Ovary (tissue), 9 donors: ENCODE data around the gene ALAD. TPM values are rescaled to one million over a fixed set of nuclear protein-coding genes. Genes with fewer than 3 reads are reported as not detected.

Experiments
- DNase-seq, 5 donors: peaks; one replicate each; pipeline ENCODE4 v3.0.0-alpha.2; 2019 to 2020
- H3K27ac ChIP-seq, 2 donors: fragments of 200-600 bp; one replicate each; pipeline versions ENCODE4 v1.5.1 to v1.8.0; 2019 to 2022
- H3K27me3 ChIP-seq: fragments of 200-600 bp; one replicate; pipeline ENCODE4 v1.8.0; 2022
- H3K36me3 ChIP-seq: fragments of 200-600 bp; sonication (generic); one replicate; pipeline ENCODE4 v1.5.1; 2019
- H3K4me1 ChIP-seq: one replicate; pipeline ENCODE4 v1.8.1; 2013; ENCODE audit warnings: mild to moderate bottlenecking, moderate library complexity; ENCODE audit not compliant: insufficient read depth
- H3K4me3 ChIP-seq: fragments of 200-600 bp; sonication (generic); one replicate; pipeline ENCODE4 v1.5.1; 2017
- H3K9me3 ChIP-seq, 2 donors: fragments of 200-600 bp in 1 of 2; sonication (generic) in 1 of 2; one replicate each; pipeline versions ENCODE4 v1.5.1 to v1.8.1; 2013 to 2019; ENCODE audit warnings: mild to moderate bottlenecking in 1 of 2, moderate library complexity in 1 of 2
- EP300 ChIP-seq: sonication (generic); formaldehyde crosslinking; IDR thresholded peaks from one replicate; pipeline ENCODE4 v1.6.1; 2017; ENCODE audit warnings: antibody characterized with exemption
- POLR2A ChIP-seq: fragments of 450-650 bp; IDR thresholded peaks from one replicate; pipeline ENCODE4 v1.6.1; 2017; ENCODE audit warnings: antibody characterized with exemption, mild to moderate bottlenecking, moderate library complexity
- WGBS, 3 donors: extraction: QIAGEN DNeasy Blood & Tissue Kit in 1 of 3; methylation state at CpG; one replicate each; pipeline versions ENCODE4 v1.1.5 to v1.1.7; 2013 to 2017; 5-methylcytosine and 5-hydroxymethylcytosine counted together
- intact Hi-C, 4 donors: fragments of 100-400 bp; cut with DNase I; formaldehyde crosslinking; loops; one replicate each; pipeline versions ENCODE4 v1.11.0 to v1.15.1; 2022 to 2023
- polyA plus RNA-seq, 2 donors: library from polyadenylated mRNA; stranded (reverse); fragments of 200-250 nt in 1 of 2; fragments of 350-450 nt in 1 of 2; fragmentation: Illumina TruSeq in 1 of 2; extraction: RNeasy Lipid Tissue Mini Kit (QIAGEN cat#74804) in 1 of 2; gene quantifications; one replicate each; pipeline ENCODE4 v1.2.3, GENCODE V29; 2013 to 2014
- total RNA-seq, 7 donors: library from RNA; depleted of rRNA in 2 of 7; stranded (reverse); fragments of >200 nt in 2 of 7; fragmentation: NEBNext Ultra II Directional in 3 of 7; extraction: Animal tissue kit (Norgen Biotek cat#: 25700) in 3 of 7; gene quantifications; one replicate each; pipeline versions ENCODE4 v1.1.0 to v1.2.4, GENCODE V29; 2016 to 2023
- TF ChIP-seq, protein P1 (sequence below), 3 donors: fragments of 450-650 bp in 2 of 3; fragments of 200-600 bp in 1 of 3; IDR thresholded peaks; one replicate each; pipeline versions ENCODE4 v1.5.1 to v1.8.0; 2016 to 2022; ENCODE audit warnings: antibody characterized with exemption in 3 of 3, mild to moderate bottlenecking in 1 of 3
- donor health status: DM: no; HTN: no; CAD: no; lungs with moderate emphysema.
- donor health status: DM: no; HTN: no; CAD: no.
- donor health status: Bipolar disorder and iron deficiency.
- donor health status: DM: yes; HTN: yes; CAD: no.
- donor health status: DM: no; HTN: no; CAD: no.
- donor health status: DM: yes; HTN: yes; CAD: no.

Gene ALAD
- total and polyA plus RNA-seq, 9 donors = 14.3 to 59.3 (median 43.8) TPM

GRCh38 chr9:113373256-113373655, 27.8 kb downstream of the ALAD start:
- no peaks in the 10 kb centered on the region for H3K9me3 ChIP-seq
- TF ChIP-seq, protein P1, sequence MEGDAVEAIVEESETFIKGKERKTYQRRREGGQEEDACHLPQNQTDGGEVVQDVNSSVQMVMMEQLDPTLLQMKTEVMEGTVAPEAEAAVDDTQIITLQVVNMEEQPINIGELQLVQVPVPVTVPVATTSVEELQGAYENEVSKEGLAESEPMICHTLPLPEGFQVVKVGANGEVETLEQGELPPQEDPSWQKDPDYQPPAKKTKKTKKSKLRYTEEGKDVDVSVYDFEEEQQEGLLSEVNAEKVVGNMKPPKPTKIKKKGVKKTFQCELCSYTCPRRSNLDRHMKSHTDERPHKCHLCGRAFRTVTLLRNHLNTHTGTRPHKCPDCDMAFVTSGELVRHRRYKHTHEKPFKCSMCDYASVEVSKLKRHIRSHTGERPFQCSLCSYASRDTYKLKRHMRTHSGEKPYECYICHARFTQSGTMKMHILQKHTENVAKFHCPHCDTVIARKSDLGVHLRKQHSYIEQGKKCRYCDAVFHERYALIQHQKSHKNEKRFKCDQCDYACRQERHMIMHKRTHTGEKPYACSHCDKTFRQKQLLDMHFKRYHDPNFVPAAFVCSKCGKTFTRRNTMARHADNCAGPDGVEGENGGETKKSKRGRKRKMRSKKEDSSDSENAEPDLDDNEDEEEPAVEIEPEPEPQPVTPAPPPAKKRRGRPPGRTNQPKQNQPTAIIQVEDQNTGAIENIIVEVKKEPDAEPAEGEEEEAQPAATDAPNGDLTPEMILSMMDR (IDR thresholded peaks at IDR 0.05) = no peak
- TF ChIP-seq POLR2A (no peak), EP300 (no peak)
- H3K36me3 ChIP-seq = no peaks in the 10 kb centered on the region
- H3K4me1 ChIP-seq = peaks cover 3% of the 10 kb centered on the region
- H3K27ac ChIP-seq = no peak overlapping the region
- intact Hi-C loops = no loop called here
- WGBS, 3 donors = 59 to 70% (median 62%) methylated on average over 3 of the region's 3 CpGs
- no peaks in the 10 kb centered on the region for H3K27me3 ChIP-seq
- no peak overlapping the region for H3K4me3 ChIP-seq
- no peak for DNase-seq

- no peak overlapping the region for H3K27ac ChIP-seq
These were observed 29.0 kb downstream of the ALAD start for GRCh38 chr9:113372059-113372458.

GRCh38 chr9:113370806-113371325, 30.2 kb downstream of the ALAD start:
- Histone ChIP-seq H3K4me1 (peaks cover 3% of the 10 kb centered on the region), H3K36me3 (no peaks in the 10 kb centered on the region), H3K27me3 (no peaks in the 10 kb centered on the region), H3K4me3 (no peak overlapping the region), H3K9me3 (no peaks in the 10 kb centered on the region), H3K27ac (no peak overlapping the region)
- WGBS, 3 donors = 39 to 49% (median 43%) methylated on average over 8 of the region's 8 CpGs
- TF ChIP-seq EP300 (no peak), POLR2A (no peak)
- TF ChIP-seq, protein P1 (IDR thresholded peaks at IDR 0.05) = no peak
- no peak for DNase-seq
- intact Hi-C loops = no loop called here

More at GRCh38 chr9:113372059-113372458, 29.0 kb downstream of the ALAD start:
- Histone ChIP-seq H3K4me1 (peaks cover 3% of the 10 kb centered on the region), H3K27me3 (no peaks in the 10 kb centered on the region), H3K9me3 (no peaks in the 10 kb centered on the region), H3K36me3 (no peaks in the 10 kb centered on the region), H3K4me3 (no peak overlapping the region)
- TF ChIP-seq, protein P1 (IDR thresholded peaks at IDR 0.05) = no peak
- TF ChIP-seq EP300 (no peak), POLR2A (no peak)
- DNase-seq = no peak
- intact Hi-C loops = no loop called here
- WGBS, 3 donors = 77 to 84% (median 80%) methylated on average over 5 of the region's 5 CpGs

DNA sequence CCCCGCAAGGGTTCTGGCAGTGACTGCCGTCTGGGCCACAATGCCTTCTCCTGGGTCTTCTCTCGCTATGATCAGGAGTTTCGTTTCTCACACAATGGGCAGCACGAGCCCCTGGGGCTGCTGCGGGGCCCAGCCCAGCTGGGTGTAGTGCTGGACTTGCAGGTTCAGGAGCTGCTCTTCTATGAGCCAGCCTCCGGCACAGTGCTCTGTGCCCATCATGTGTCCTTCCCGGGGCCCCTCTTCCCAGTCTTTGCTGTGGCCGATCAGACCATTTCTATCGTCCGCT, 31.3 kb downstream of the ALAD start:
- Histone ChIP-seq H3K4me3 (no peak overlapping the region), H3K27me3 (no peaks in the 10 kb centered on the region), H3K4me1 (no peaks in the 10 kb centered on the region), H3K9me3 (no peaks in the 10 kb centered on the region), H3K36me3 (no peaks in the 10 kb centered on the region), H3K27ac (no peak overlapping the region)
- no peak for DNase-seq
- intact Hi-C loops = no loop called here
- TF ChIP-seq POLR2A (no peak), EP300 (no peak)
- TF ChIP-seq, protein P1 (IDR thresholded peaks at IDR 0.05) = no peak
- 76 to 83% (median 77%) methylated on average over 11 of the region's 11 CpGs for WGBS, 3 donors
